NCI-H2227 treated with DMSO at 0.1 percent for 48 hours (cell line): ENCODE measurements around the gene ACSL3.
"Not testable (repeated sequence)": the region's sequence is repeated elsewhere in the genome, so short reads cannot be mapped to it uniquely, and the experiment has no call there.

Experiments
- DNase-seq: peaks from one replicate; lab custom pipeline; 2025; lab: John Stamatoyannopoulos, UW

The ACSL3 gene

DNA sequence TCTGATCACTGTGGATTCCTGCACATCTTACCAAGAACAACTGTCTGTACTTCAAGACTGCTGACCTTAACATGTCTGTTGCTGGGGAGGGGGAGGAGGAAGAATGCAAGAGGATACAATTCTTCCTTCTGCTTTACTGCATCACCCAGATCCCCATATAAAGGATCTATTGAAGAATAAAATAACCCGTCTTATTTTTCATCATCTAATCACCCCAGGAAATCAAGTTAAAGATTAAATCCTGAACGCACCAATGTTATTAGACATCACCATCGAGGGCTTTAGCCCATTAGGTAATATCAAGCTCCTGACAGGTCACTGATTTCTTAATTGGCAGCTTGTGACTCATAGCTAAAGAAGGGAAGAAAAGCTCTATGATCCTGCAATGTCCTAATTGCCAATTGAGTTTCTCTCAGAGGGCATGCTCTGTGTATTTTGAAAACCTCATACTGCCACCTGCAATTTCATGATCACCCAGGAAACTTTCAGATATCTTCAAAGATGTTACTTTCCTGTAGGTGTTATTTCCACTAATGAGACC, 115.8 kb downstream of the ACSL3 start:
- no peak for DNase-seq

DNA sequence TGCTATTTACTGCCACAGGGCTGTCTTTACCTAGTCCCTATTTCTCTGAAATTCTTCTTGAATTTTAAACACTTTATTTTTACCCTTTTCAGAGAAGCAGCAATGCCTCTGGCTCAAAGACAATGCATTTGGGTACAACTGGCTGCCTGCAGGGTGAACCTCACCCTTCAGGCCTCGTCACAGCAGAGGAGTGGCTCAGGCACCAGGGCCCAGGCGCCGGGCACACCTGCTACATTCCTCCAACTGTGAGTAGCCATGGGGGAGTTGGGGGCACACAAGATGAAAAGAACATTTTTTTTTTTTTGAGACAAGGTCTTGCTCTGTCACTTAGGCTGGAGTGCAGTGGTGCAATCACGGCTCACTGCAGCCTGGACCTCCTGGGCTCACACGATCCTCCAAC, 116.3 kb downstream of the ACSL3 start:
- no peak for DNase-seq

DNA sequence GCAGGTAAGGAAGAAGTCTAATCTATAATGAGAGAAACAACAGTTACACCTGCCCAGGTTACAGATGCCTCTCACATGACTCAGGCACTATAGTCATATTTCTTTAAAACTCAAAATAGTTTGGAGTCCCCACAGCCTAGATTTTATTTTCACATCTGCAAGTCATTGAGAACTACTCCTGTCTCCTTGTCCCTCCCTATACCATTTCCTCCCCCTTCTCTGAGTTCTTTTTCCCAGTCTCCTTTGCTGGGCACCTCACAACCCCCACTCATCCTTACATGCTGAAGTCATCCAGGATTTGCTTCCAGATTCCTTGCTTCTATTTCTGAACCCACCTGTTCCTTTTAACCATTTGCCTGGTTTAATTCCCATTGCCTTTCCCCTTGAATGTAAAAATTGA, 118.0 kb downstream of the ACSL3 start:
- DNase-seq, result no peak

DNA sequence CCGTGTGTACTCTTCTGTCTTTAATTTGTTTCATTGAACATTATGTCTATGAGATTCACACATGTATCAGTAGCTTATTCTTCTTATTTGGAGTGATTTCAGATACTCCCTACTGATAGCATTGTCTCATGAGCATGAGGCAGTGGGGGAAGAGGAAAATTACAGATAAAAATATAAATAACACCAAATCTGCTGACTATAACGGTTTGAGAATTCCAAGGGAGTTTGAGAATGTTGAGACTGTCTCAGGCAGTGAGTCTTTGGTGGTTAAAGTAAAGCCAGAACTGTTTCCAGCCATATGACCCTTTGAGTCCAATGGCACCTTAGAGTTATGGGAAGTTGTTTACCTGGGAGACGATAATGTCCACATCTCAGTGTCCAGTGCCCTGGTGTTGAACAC, 118.6 kb downstream of the ACSL3 start:
- DNase-seq, result no peak

DNA sequence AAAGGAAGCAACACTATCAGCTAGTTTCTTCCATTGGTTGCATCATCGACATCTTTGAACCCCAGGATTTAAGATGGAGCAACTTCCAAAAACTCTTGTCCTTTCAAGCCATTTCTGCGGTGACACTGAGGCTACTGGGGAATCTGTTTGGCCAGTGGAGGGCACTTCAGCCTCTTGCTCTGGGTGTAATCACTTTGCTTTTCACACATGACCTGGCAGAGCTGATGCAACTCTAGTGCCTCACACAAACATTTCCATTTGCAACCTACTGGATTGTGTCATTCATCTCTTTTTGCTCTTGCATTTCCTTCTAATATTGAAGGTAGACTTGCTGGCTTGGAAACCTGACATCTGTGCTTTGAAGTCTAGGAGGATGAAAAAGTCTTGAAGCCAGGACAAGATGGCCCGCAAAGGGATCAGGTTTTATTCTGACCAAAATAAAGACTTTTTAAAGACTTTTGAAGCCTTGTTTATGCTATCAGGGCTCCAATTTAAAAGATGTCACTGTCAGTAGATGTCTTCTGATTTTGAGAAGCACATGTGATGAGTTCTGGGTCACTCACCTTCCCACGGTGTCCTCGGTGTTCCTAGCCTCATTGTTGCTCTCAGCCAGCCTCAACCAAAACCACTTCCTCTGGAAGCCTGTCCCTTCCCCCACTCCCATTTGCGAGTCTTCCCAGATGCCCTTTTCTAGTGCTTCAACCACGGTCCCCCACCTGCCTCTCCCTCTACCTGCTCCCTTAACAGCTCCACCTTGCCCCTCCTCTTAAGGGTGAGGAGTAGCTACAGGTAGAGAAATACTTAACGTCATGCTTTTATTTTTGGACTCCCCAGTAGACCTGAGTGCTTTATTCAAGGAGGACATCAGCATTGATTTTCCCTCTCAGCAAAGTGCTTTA, 121.4 kb downstream of the ACSL3 start:
- DNase-seq, result no peak

DNA sequence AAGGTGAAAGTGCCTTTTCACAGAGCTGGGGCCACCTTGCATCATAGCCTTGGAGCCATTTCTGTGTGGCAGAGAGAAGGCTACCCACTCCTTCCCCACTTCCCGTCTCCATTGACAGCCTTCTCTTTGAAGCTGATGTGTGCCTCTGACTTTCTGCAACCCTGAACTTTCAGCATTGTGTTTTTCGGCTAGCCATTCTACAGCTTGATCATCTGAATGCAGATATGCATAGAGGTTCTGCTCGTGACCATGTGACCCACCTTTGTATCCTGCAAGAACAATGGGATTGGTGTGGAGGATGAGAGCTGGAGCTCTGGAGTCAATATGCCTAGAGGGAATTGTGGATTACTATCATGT, 122.1 kb downstream of the ACSL3 start:
- DNase-seq, result no peak

DNA sequence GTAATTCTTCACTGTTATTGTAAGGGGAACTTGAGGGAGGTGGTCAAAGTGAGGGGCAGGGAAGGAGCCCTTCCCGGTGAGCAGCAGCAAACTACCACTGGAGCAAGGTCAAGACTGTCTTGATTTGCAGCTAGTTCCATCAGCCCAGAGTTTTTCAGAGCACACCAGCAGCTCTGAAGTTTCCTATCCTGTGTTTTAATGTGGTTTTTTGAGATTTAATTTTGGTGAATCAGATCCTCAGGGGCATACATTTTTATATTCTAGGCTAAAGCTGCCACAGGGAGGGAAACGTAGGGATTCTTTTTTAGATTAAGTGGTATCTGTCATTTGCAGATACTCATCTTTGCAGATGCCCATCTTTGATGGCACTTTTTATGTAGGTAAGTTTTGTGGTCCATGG, 124.1 kb downstream of the ACSL3 start:
- DNase-seq, result no peak

DNA sequence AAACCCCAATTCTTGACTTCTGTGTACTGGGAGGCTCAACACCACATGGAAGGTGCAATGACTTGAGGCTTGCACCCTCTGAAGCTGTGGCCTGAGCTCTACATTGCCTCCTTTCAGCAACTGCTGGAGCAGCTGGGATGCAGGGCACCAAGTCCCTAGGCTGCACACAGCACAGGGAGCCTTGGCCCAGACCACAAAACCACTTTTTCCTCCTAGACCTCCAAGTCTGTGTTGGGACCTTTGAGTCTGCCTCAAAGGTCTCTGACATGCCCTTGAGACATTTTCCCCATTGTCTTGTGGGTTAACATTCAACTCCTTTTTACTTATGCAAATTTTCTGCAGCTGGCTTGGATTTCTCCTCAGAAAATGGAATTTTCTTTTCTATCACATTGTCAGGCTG, 128.6 kb downstream of the ACSL3 start:
- no peak for DNase-seq

DNA sequence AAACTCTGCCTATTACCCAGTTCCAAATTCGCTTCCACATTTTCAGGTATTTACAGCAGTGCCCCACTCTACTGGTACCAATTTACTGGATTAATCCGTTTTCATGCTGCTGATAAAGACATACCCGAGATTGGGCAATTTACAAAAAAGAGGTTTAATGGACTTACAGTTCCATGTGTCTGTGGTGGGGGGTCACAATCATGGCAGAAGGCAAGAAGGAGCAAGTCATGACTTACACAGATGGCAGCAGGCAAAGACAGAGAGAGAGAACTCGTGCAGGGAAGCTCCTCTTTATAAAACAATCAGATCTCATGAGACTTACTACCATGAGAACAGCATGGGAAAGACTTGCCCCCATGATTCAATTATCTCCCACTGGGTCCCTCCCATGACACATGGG, 129.4 kb downstream of the ACSL3 start:
- DNase-seq, result not testable (repeated sequence)

DNA sequence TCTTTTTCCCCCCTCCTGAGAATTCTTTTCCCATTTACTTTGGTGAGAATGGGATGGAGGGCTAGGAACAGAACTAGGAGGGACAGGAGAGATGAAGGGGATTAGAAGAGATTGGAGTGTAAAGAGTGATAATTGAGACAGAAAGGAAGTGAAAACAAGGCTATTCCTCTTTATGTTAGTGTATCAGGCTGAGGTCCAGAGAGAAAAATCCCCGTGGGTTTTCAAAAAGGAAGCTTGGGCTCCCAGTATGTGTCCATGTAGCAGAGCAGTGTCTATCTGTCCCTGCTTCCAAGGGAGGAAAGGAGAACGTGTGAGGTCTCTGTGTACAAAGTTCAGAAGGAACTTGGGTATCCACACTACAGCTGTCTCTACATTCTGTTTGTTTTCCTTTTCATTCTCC, 131.3 kb downstream of the ACSL3 start:
- no peak for DNase-seq
